Naive thymus-derived CD4-positive, alpha-beta T cell (primary cell): ENCODE results near the gene KCTD18. TPM values are rescaled to one million over a fixed set of nuclear protein-coding genes. Genes with fewer than 3 reads are reported as not detected.

Experiments
- ATAC-seq: fragments of 150-1000 bp; cut with Tn5 transposase; 2 replicates; pipeline ENCODE4 v1.10.0; 2021; ENCODE audit warnings: mild to moderate bottlenecking, moderate library complexity
- CTCF ChIA-PET: fragments of 350-600 bp; sonication (Branson Sonifier 250); formaldehyde crosslinking; loops from one replicate; lab custom pipeline; 2021; ENCODE audit warnings: antibody characterized with exemption; lab: Charles Lee
- POLR2A ChIA-PET: fragments of 350-600 bp; sonication (Branson Sonifier 250); formaldehyde crosslinking; loops from one replicate; lab custom pipeline; 2021; ENCODE audit warnings: antibody characterized with exemption, inconsistent platforms; lab: Charles Lee
- DNase-seq, 9 donors: peaks; one replicate each; pipeline versions ENCODE4 v3.0.0 to v3.0.0-alpha.2; 2020 to 2022; ENCODE audit warnings: mixed read lengths in 1 of 9
- H3K27ac ChIP-seq: one replicate; pipeline ENCODE4 v1.7.0; 2013; ENCODE audit warnings: mild to moderate bottlenecking, low read depth, low read length, moderate library complexity
- H3K27me3 ChIP-seq, 2 donors: one replicate each; pipeline ENCODE4 v1.7.0; 2013; ENCODE audit warnings: low read length in 2 of 2, mild to moderate bottlenecking in 2 of 2, moderate library complexity in 2 of 2; ENCODE audit not compliant: control insufficient read depth in 2 of 2, insufficient read depth in 2 of 2
- H3K36me3 ChIP-seq, 3 experiments: 1 replicate in 2 of 3; 2 replicates in 1 of 3; pipeline ENCODE4 v1.7.0; 2013; ENCODE audit warnings: low read length in 3 of 3, mild to moderate bottlenecking in 3 of 3, moderate library complexity in 1 of 3; ENCODE audit not compliant: insufficient read depth in 3 of 3, control insufficient read depth in 2 of 3
- H3K4me1 ChIP-seq, 2 donors: one replicate each; pipeline ENCODE4 v1.7.0; 2013; ENCODE audit warnings: low read length in 2 of 2, mild to moderate bottlenecking in 2 of 2, moderate library complexity in 1 of 2; ENCODE audit not compliant: control insufficient read depth in 2 of 2, insufficient read depth in 2 of 2
- H3K4me3 ChIP-seq: 2 replicates; pipeline ENCODE4 v1.7.0; 2013; ENCODE audit warnings: mild to moderate bottlenecking, low read length
- H3K9me3 ChIP-seq, 3 experiments: 1 replicate in 2 of 3; 2 replicates in 1 of 3; pipeline ENCODE4 v1.7.0; 2013; ENCODE audit warnings: low read length in 3 of 3; ENCODE audit not compliant: control insufficient read depth in 2 of 3
- H3K27ac Mint-ChIP-seq, 9 donors: one replicate each; pipeline ENCODE4 v1.8.0; 2020 to 2022; ENCODE audit warnings: mixed read lengths in 9 of 9, mild to moderate bottlenecking in 8 of 9, moderate library complexity in 5 of 9, inconsistent platforms in 2 of 9
- H3K27me3 Mint-ChIP-seq, 5 donors: one replicate each; pipeline ENCODE4 v1.8.0; 2021 to 2022; ENCODE audit warnings: mixed read lengths in 5 of 5, mild to moderate bottlenecking in 1 of 5
- H3K36me3 Mint-ChIP-seq, 5 donors: one replicate each; pipeline ENCODE4 v1.8.0; 2020 to 2022; ENCODE audit warnings: mixed read lengths in 5 of 5, mild to moderate bottlenecking in 3 of 5, inconsistent platforms in 1 of 5
- H3K4me1 Mint-ChIP-seq, 7 donors: one replicate each; pipeline ENCODE4 v1.8.0; 2020 to 2022; ENCODE audit warnings: mixed read lengths in 7 of 7, mild to moderate bottlenecking in 3 of 7, inconsistent platforms in 1 of 7
- H3K4me3 Mint-ChIP-seq, 10 donors: one replicate each; pipeline ENCODE4 v1.8.0; 2020 to 2022; ENCODE audit warnings: mild to moderate bottlenecking in 10 of 10, mixed read lengths in 10 of 10, moderate library complexity in 6 of 10, inconsistent platforms in 2 of 10
- H3K9me3 Mint-ChIP-seq, 11 donors: one replicate each; pipeline ENCODE4 v1.8.0; 2020 to 2022; ENCODE audit warnings: mixed read lengths in 11 of 11, mild to moderate bottlenecking in 4 of 11, inconsistent platforms in 1 of 11, moderate library complexity in 1 of 11
- intact Hi-C, 2 donors: fragments of 100-400 bp; cut with micrococcal nuclease; formaldehyde crosslinking; loops; one replicate each; pipeline ENCODE4 v1.15.1; 2023
- polyA plus RNA-seq, 2 donors: library from polyadenylated mRNA; unstranded; fragments of 300-500 nt; fragmentation: Illumina TruSeq; gene quantifications; one replicate each; pipeline ENCODE4 v1.2.3, GENCODE V29; 2021
- total RNA-seq, 6 experiments: library from RNA in 5 of 6; stranded (reverse) in 5 of 6; gene quantifications; 1 replicate in 5 of 6; 2 replicates in 1 of 6; pipeline ENCODE4 v1.2.3 and lab custom pipeline; 2021 to 2026

Gene KCTD18
- total and polyA plus RNA-seq, 7 experiments from 2014 or later = 13.2 to 20.8 (median 18.4) TPM

GRCh38 chr2:200525882-200526651 lies 16.2 kb upstream of the KCTD18 start, which contains the start of gene SGO2:
SGO2 (plus strand) TSS chr2:200526207; CDS start chr2:200532976, 6,769 bp downstream.
- Mint-ChIP-seq H3K4me1 (peaks cover 7 to 34% (median 9%) of the 10 kb centered on the region in 7 donors), H3K9me3 (no peaks in the 10 kb centered on the region), H3K27me3 (peaks cover 0 to 1% (median 0%) of the 10 kb centered on the region in 5 donors), H3K27ac (peak within 1 kb of the TSS; percentile 66 to 89 (median 85)), H3K4me3 (peak within 1 kb of the TSS; percentile 88 to 95 (median 92)), H3K36me3 (peaks cover 0 to 4% (median 0%) of the 10 kb centered on the region in 5 donors)
- H3K4me1 ChIP-seq = peaks cover 6 to 8% of the 10 kb centered on the region in 2 donors
- H3K9me3 ChIP-seq = no peaks in the 10 kb centered on the region
- ChIA-PET CTCF (interaction anchor here (0.7 to 1.3 kb wide), 2 partner anchors 9 to 59 kb away, joined by 3 to 4 read pairs; no protein-coding TSS in a partner anchor), POLR2A (interaction anchor here (0.5 to 3.1 kb wide), 8 partner anchors 8 to 1714 kb away, joined by 3 to 25 read pairs (median 4); partner anchors contain the start of genes ALS2, CLK1 and KCTD18)
- intact Hi-C loops = loop anchor here (1.0 to 10.0 kb wide), 19 partner anchors 16 to 1739 kb away; partner anchors contain the start of genes BZW1 (in 2 of the 2), KCTD18 (in 2 of the 2), MAIP1 (in 2 of the 2) and TYW5 (in 2 of the 2)
- H3K4me3 ChIP-seq = peak within 1 kb of the TSS; percentile 74
- H3K36me3 ChIP-seq = no peaks in the 10 kb centered on the region
- H3K27ac ChIP-seq = peak within 1 kb of the TSS; percentile 64
- ATAC-seq (peak; percentile 100), DNase-seq (peak; percentile 84 to 95 (median 94))
- H3K27me3 ChIP-seq = no peaks in the 10 kb centered on the region

DNA sequence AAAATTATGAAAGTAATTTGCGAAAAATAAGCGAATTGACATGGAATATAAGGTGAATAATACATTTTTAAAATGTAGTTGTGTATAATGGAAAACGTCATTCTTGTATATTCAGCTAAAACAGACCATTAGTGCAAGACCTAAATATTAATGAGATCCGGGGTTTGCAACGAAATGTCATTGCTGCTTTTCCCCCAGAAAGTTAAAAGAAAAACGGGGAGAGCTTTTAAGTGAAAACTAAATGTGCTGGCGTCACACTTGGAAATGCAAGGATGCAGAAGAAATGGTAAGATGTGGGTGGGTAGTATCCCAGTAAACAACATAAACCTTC lies 15.6 kb upstream of the KCTD18 start:
- H3K27ac ChIP-seq = peak overlapping the region; percentile 64
- H3K9me3 Mint-ChIP-seq = no peaks in the 10 kb centered on the region
- H3K27me3 Mint-ChIP-seq = peaks cover 0 to 1% (median 0%) of the 10 kb centered on the region in 5 donors
- ATAC-seq (no peak), DNase-seq (no peak)
- H3K36me3 ChIP-seq = no peaks in the 10 kb centered on the region
- H3K36me3 Mint-ChIP-seq = peaks cover 0 to 4% (median 0%) of the 10 kb centered on the region in 5 donors
- H3K4me3 ChIP-seq = peak overlapping the region; percentile 74
- intact Hi-C loops = loop anchor here (5.0 to 10.0 kb wide), 10 partner anchors 153 to 1739 kb away; partner anchors contain the start of genes ALS2 (in 1 of the 2), FTCDNL1 (in 1 of the 2), HYCC2 (in 1 of the 2) and NDUFB3 (in 1 of the 2)
- H3K9me3 ChIP-seq = no peaks in the 10 kb centered on the region
- CTCF ChIA-PET = interaction anchor here (0.9 to 1.6 kb wide), 3 partner anchors 9 to 58 kb away, joined by 3 to 5 read pairs (median 4); partner anchors contain the start of gene KCTD18
- POLR2A ChIA-PET = interaction anchor here (0.6 to 3.1 kb wide), 6 partner anchors 8 to 338 kb away, joined by 3 to 25 read pairs (median 4); partner anchors contain the start of genes CLK1 and KCTD18
- peaks cover 7 to 34% (median 9%) of the 10 kb centered on the region in 7 donors for H3K4me1 Mint-ChIP-seq
- peak overlapping the region; percentile 66 to 89 (median 85) for H3K27ac Mint-ChIP-seq
- peaks cover 6 to 8% of the 10 kb centered on the region in 2 donors for H3K4me1 ChIP-seq
- no peaks in the 10 kb centered on the region for H3K27me3 ChIP-seq
- peak overlapping the region; percentile 88 to 95 (median 92) for H3K4me3 Mint-ChIP-seq

DNA sequence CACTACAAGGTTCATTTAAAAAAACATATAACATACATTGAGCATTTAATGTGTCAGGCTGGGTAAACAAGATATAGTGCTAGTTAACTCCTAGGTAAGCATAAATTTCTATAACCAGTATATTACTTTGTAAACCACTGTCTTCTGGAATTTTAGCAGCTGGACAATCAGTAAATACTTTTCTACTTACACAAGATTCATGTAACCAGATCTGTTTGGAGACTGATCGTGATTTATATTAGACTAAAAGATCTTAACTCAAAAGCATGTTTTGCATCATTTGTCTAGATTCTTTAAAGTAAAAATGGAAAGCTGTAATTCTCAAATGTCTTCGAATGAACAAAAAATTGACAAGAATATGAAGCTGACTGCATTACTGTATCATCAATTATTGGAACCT lies 15.2 kb upstream of the KCTD18 start:
- Mint-ChIP-seq H3K4me1 (peaks cover 7 to 34% (median 9%) of the 10 kb centered on the region in 7 donors), H3K9me3 (no peaks in the 10 kb centered on the region), H3K27ac (peak overlapping the region in 1 of 9 donors; percentile 81), H3K4me3 (peak overlapping the region in 6 of 10 donors; percentile 1 to 94 (median 52)), H3K27me3 (peaks cover 0 to 1% (median 0%) of the 10 kb centered on the region in 5 donors), H3K36me3 (peaks cover 0 to 4% (median 0%) of the 10 kb centered on the region in 5 donors)
- H3K9me3 ChIP-seq = no peaks in the 10 kb centered on the region
- intact Hi-C loops = loop anchor here (5.0 to 10.0 kb wide), 10 partner anchors 153 to 1740 kb away; partner anchors contain the start of genes ALS2 (in 1 of the 2), FTCDNL1 (in 1 of the 2), HYCC2 (in 1 of the 2) and NDUFB3 (in 1 of the 2)
- peaks cover 6 to 8% of the 10 kb centered on the region in 2 donors for H3K4me1 ChIP-seq
- DNase-seq (no peak), ATAC-seq (no peak)
- POLR2A ChIA-PET = interaction anchor here (0.6 to 3.1 kb wide), 6 partner anchors 9 to 339 kb away, joined by 3 to 25 read pairs (median 4); partner anchors contain the start of genes CLK1 and KCTD18
- no peak overlapping the region for H3K4me3 ChIP-seq
- no peak overlapping the region for H3K27ac ChIP-seq
- CTCF ChIA-PET = interaction anchor here (0.9 to 1.6 kb wide), 3 partner anchors 8 to 57 kb away, joined by 3 to 5 read pairs (median 4); partner anchors contain the start of gene KCTD18
- no peaks in the 10 kb centered on the region for H3K36me3 ChIP-seq
- H3K27me3 ChIP-seq = no peaks in the 10 kb centered on the region

- POLR2A ChIA-PET = interaction anchor here (0.7 to 1.1 kb wide), 2 partner anchors 8 to 13 kb away, joined by 3 to 7 read pairs; partner anchors contain the start of gene KCTD18
- CTCF ChIA-PET = no interaction called here
- DNase-seq (no peak), ATAC-seq (no peak)
- no peak overlapping the region for H3K4me3 Mint-ChIP-seq
- Histone ChIP-seq H3K27ac (no peak overlapping the region), H3K9me3 (no peaks in the 10 kb centered on the region), H3K4me1 (peaks cover 6 to 8% of the 10 kb centered on the region in 2 donors), H3K4me3 (no peak overlapping the region), H3K36me3 (no peaks in the 10 kb centered on the region), H3K27me3 (no peaks in the 10 kb centered on the region)
- H3K27ac Mint-ChIP-seq = peak overlapping the region in 1 of 9 donors; percentile 16
- H3K36me3 Mint-ChIP-seq = peaks cover 0 to 2% (median 0%) of the 10 kb centered on the region in 5 donors
- H3K9me3 Mint-ChIP-seq = no peaks in the 10 kb centered on the region
- peaks cover 7 to 27% (median 9%) of the 10 kb centered on the region in 7 donors for H3K4me1 Mint-ChIP-seq
- peaks cover 0 to 1% (median 0%) of the 10 kb centered on the region in 5 donors for H3K27me3 Mint-ChIP-seq
- intact Hi-C loops = loop anchor here (10.0 kb wide), 4 partner anchors 669 to 1741 kb away; partner anchors contain the start of genes FTCDNL1 (in 1 of the 2), NOP58 (in 1 of the 2), STRADB (in 1 of the 2) and TRAK2 (in 1 of the 2)
Observed at GRCh38 chr2:200523604-200524003, 13.7 kb upstream of the KCTD18 start.

GRCh38 chr2:200523158-200523557 lies 13.3 kb upstream of the KCTD18 start:
- H3K36me3 Mint-ChIP-seq = peaks cover 0 to 2% (median 0%) of the 10 kb centered on the region in 5 donors
- H3K4me1 Mint-ChIP-seq = peaks cover 7 to 23% (median 9%) of the 10 kb centered on the region in 7 donors
- no peak overlapping the region for H3K4me3 Mint-ChIP-seq
- Histone ChIP-seq H3K9me3 (no peaks in the 10 kb centered on the region), H3K4me3 (no peak overlapping the region), H3K36me3 (no peaks in the 10 kb centered on the region), H3K27ac (no peak overlapping the region), H3K27me3 (no peaks in the 10 kb centered on the region), H3K4me1 (peaks cover 6 to 8% of the 10 kb centered on the region in 2 donors)
- ChIA-PET POLR2A (interaction anchor here (1.1 kb wide), 1 partner anchor 13 kb away, joined by 7 read pairs; the partner anchor contains the start of gene KCTD18), CTCF (no interaction called here)
- H3K27ac Mint-ChIP-seq = no peak overlapping the region
- H3K27me3 Mint-ChIP-seq = peaks cover 0 to 1% (median 0%) of the 10 kb centered on the region in 5 donors
- DNase-seq (no peak), ATAC-seq (no peak)
- intact Hi-C loops = loop anchor here (10.0 kb wide), 4 partner anchors 668 to 1742 kb away; partner anchors contain the start of genes FTCDNL1 (in 1 of the 2), NOP58 (in 1 of the 2), STRADB (in 1 of the 2) and TRAK2 (in 1 of the 2)
- no peaks in the 10 kb centered on the region for H3K9me3 Mint-ChIP-seq
